Spinal cord (tissue), 10 donors: ENCODE data around the gene KCNJ9. TPM values are rescaled to one million over a fixed set of nuclear protein-coding genes. Genes with fewer than 3 reads are reported as not detected.

Experiments
- DNase-seq, 6 donors: peaks; one replicate each; pipeline versions ENCODE4 v3.0.0 to v3.0.0-alpha.2; 2013 to 2015; ENCODE audit warnings: low spot score in 6 of 6, low read depth in 4 of 6
- H3K27ac ChIP-seq: one replicate; pipeline ENCODE4 v1.5.1; 2013; ENCODE audit warnings: low read depth, low read length, control low read depth
- H3K27me3 ChIP-seq: one replicate; pipeline ENCODE4 v1.6.1; 2013; ENCODE audit warnings: low read length; ENCODE audit not compliant: control insufficient read depth, insufficient read depth
- H3K36me3 ChIP-seq: one replicate; pipeline ENCODE4 v1.6.1; 2013; ENCODE audit warnings: low read length; ENCODE audit not compliant: control insufficient read depth, insufficient read depth
- H3K4me1 ChIP-seq: one replicate; pipeline ENCODE4 v1.6.1; 2013; ENCODE audit warnings: low read length; ENCODE audit not compliant: control insufficient read depth, insufficient read depth
- H3K4me3 ChIP-seq: one replicate; pipeline ENCODE4 v1.5.1; 2013; ENCODE audit warnings: low read depth, low read length, control low read depth
- H3K9me3 ChIP-seq: one replicate; pipeline ENCODE4 v1.6.1; 2013; ENCODE audit warnings: low read length; ENCODE audit not compliant: control insufficient read depth, insufficient read depth
- WGBS: methylation state at CpG from one replicate; pipeline ENCODE4 v1.1.5; 2013; ENCODE audit warnings: missing lambda C conversion rate; ENCODE audit not compliant: insufficient coverage; 5-methylcytosine and 5-hydroxymethylcytosine counted together
- polyA plus RNA-seq, 2 donors: library from polyadenylated mRNA; unstranded; fragments of 120-200 nt; gene quantifications; one replicate each; pipeline ENCODE4 v1.2.1, GENCODE V29; 2013; ENCODE audit not compliant: insufficient read length in 2 of 2
- total RNA-seq, 2 donors: library from RNA; depleted of rRNA in 1 of 2; stranded (reverse); fragments of 120-200 nt in 1 of 2; fragments of >200 nt in 1 of 2; gene quantifications; one replicate each; pipeline versions ENCODE4 v1.2.3 to v1.2.4, GENCODE V29; 2013 to 2014
- donor health status: healthy.

Gene KCNJ9
- total and polyA plus RNA-seq, 4 donors = 2.3 to 11.2 (median 7.7) TPM

DNA sequence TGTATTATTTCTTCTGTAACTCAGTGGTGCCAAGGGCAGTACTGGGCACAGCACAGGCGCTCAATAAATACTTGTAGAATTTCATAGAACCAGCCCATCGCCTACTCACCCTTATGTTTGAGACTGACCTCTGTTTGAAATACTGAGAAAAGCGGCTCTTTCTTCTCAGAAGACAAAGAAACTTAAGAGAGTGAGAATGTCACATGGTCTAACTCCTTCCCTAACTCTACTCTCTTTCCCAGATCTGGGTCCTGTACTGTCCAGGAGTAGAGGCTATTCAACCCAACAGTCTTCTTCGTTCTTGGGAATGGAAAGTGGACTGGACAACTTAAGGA lies 12.9 kb downstream of the KCNJ9 start:
- Histone ChIP-seq H3K36me3 (peaks cover 61% of the 10 kb centered on the region), H3K27ac (no peak overlapping the region), H3K4me3 (no peak overlapping the region), H3K4me1 (peaks cover 44% of the 10 kb centered on the region), H3K27me3 (no peaks in the 10 kb centered on the region), H3K9me3 (no peaks in the 10 kb centered on the region)
- DNase-seq = no peak
- WGBS = no CpG with 5 or more reads among the region's 4 CpGs

DNA sequence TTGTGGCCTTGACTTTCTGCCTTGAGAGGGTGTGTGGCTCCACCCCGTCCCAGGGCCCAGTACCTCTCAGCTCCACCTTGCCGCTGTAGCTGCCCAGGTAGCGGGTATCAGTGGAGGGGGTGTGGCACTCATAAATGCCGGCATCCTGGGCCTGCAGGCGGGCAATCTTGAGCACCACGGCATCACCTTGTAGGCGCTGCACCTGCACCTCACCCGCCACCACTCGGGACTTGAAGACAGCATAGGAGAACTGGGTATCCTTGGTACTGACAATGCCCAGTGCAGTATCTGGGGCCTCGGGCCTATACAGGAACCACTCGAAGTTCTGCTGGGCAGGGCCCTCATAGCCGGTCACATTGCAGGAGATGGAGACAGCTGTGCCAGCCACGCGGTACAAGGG lies 13.5 kb downstream of the KCNJ9 start:
- no peaks in the 10 kb centered on the region for H3K27me3 ChIP-seq
- no peak for DNase-seq
- H3K36me3 ChIP-seq = peaks cover 56% of the 10 kb centered on the region
- no peak overlapping the region for H3K4me3 ChIP-seq
- H3K27ac ChIP-seq = no peak overlapping the region
- WGBS = 96% methylated on average over 14 of the region's 14 CpGs
- H3K4me1 ChIP-seq = peaks cover 45% of the 10 kb centered on the region
- no peaks in the 10 kb centered on the region for H3K9me3 ChIP-seq

DNA sequence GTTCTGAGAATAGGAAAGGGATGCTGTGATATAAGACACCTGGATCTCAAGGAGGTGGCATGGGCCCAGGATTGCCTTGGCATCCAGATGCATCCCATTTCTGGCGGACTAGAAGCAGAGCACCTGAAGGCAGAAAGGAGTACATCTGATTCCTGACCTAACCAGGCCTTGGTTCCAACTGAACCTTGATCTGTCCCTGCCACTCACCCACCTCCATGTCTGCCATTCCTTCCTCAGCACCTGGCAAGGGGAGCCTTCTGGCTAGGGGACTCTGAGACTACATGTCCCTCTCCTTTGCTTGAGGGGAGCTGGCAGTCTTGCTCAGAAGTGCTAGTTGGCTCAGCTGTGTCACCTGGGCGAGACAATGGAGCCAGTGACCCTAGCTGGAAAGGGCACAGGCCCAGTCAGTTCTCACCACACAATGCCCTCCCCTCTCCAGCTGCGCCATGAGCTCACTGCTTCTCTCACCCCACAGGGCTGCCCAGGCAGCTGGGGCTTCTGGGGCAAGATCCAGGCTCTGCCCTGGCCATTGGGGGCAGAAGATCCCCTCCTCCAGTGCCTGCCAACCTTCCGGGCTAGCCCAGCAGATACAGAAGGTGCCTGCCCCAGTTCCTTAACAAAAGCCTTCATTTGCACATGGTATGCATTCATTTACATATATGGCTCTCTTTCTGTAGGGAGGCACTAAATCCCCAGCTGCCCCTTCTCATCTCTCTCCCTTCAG lies 14.2 kb downstream of the KCNJ9 start:
- Histone ChIP-seq H3K4me1 (peaks cover 47% of the 10 kb centered on the region), H3K27me3 (no peaks in the 10 kb centered on the region), H3K27ac (no peak overlapping the region), H3K9me3 (no peaks in the 10 kb centered on the region), H3K4me3 (no peak overlapping the region), H3K36me3 (peaks cover 48% of the 10 kb centered on the region)
- 83% methylated on average over 4 of the region's 4 CpGs for WGBS
- no peak for DNase-seq

DNA sequence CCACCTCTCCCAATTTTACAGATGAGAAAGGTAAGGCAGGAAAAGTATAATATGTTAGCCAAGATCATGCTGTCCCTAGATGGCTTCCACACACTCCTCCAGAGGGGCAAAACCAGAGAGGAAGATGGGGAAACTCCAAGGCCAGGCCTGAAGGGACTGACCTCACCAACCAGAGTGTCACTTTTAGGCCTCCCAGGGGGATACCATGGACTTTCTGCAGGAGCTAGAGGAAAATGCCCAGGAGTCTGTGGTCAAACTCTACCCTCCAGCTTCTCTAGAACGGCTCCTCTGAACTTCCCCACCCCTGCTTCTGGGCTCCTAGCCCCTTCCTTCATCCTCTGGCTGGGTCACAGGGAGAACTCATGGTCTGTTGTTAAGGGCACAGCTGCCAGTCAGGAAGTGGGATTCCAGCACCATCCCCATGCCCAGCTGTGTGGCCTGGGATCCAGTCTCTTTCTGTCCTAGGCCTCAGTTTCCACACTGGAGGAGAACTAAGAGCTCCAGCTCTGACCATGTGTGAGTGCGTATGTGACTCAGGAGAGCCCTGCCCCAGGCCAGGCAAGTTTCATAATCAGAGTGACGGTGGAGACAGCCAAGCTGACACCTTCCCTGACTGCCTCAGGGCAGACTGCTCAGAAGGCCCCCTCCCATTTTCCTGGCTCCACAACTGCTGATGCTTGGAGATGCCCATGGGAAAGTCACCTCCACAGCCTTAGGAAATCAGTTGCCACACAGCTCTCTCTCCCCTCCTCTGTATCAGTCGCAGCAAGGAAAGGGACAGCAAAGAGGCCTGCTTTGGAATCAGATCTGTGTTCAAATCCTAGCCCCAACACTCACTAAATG lies 15.2 kb downstream of the KCNJ9 start:
- 75% methylated on average over 4 of the region's 4 CpGs for WGBS
- Histone ChIP-seq H3K4me1 (peaks cover 50% of the 10 kb centered on the region), H3K9me3 (no peaks in the 10 kb centered on the region), H3K36me3 (peaks cover 39% of the 10 kb centered on the region), H3K27ac (no peak overlapping the region), H3K27me3 (no peaks in the 10 kb centered on the region), H3K4me3 (no peak overlapping the region)
- DNase-seq = no peak

DNA sequence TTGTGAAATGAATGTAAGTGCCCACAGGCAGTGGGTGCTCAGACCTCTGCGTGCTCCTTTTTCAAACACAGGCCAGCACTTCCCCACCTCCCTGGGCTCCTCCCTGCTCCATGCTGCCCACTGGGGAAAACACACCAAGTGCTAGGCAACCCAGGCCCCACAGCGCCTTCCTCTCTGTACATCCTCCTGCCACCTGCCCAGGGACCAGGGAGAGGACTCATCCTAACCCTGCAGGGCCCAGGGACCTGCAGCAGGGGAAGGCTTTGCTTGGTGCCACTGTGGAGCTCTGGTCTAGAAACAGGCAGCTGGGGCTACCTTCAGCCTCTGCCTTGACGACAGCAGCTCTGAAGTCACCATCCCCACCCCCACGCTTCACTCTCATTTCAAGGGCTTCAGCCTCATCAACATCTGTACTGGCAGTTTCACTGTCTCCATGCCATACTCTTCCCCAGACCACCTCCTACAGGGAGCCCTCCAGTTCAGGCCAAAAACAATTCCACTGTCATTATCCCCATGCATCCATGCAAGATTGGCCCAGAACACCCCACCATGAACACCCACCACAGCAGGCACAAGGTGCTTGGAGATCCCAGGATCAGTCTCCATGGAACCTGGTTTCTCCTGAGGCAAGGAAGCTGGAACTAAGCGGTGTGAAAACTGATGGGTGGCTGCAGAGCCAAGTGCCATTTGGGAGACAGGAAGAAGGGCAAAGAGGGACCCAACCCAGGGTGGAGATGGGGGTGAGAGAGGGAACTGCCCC lies 16.0 kb downstream of the KCNJ9 start:
- peak overlapping the region; percentile 64 for H3K4me3 ChIP-seq
- no peaks in the 10 kb centered on the region for H3K27me3 ChIP-seq
- H3K9me3 ChIP-seq = no peaks in the 10 kb centered on the region
- peaks cover 30% of the 10 kb centered on the region for H3K36me3 ChIP-seq
- WGBS = 53% methylated on average over 5 of the region's 5 CpGs
- H3K27ac ChIP-seq = no peak overlapping the region
- DNase-seq = no peak
- peaks cover 53% of the 10 kb centered on the region for H3K4me1 ChIP-seq

DNA sequence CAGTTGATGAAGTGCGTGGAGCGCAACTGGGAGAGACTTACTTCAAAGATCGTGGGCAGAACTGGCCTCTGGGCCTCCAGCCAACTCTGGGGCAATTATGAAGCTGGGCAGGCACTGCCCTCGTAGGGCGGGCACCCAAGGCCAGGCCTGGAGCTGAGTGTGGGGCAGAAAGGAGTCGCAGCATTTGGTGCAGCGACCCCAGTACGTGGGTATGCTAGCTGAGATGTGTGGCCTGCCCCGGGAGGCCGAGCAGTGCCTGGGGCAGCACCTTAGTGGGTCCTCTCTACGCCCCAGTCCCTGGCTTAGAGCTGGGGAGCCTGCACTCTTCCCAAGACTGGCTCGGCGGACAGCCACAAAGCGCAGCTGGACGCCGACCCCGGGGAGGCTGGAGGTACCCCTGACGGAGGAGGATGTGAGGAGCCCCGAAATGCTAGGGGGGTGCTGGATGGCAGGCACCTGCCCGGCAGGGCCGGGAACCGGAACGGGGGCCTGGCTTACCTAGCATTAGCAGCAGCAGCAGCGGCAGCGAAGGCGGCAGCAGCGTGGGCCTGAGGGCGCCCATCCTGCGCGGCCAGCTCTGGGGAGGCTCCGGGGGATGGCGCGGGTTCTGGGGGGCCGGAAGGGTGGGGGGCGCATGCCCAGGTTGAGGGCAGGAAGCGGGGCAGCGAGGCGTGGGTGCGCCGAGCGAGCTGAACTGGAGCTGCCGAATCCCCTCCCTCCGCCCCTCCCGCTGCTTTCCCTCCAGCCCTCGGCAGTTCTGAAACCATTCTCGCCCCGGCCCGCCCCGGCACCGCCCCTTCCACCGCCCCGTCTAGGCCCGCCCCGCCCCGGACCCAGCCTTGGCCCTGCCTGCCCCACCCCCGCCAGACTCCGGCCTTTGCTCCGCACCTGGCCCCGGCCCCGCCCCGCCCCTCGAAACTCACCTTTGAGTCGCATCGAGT lies 16.8 kb downstream of the KCNJ9 start, which contains the start of gene IGSF8:
TSS of gene IGSF8 (minus strand) at position 709 of the 941 bp plus-strand sequence. CDS start at position 562, 147 bp downstream.
- peaks cover 22% of the 10 kb centered on the region for H3K36me3 ChIP-seq
- H3K27ac ChIP-seq = peak within 1 kb of the TSS; percentile 88
- peak in 2 of 6 donors; percentile 88 to 91 for DNase-seq
- WGBS = 2% methylated on average over 46 of the region's 64 CpGs
- H3K4me1 ChIP-seq = peaks cover 61% of the 10 kb centered on the region
- H3K4me3 ChIP-seq = peak within 1 kb of the TSS; percentile 64
- no peaks in the 10 kb centered on the region for H3K9me3 ChIP-seq
- no peaks in the 10 kb centered on the region for H3K27me3 ChIP-seq

DNA sequence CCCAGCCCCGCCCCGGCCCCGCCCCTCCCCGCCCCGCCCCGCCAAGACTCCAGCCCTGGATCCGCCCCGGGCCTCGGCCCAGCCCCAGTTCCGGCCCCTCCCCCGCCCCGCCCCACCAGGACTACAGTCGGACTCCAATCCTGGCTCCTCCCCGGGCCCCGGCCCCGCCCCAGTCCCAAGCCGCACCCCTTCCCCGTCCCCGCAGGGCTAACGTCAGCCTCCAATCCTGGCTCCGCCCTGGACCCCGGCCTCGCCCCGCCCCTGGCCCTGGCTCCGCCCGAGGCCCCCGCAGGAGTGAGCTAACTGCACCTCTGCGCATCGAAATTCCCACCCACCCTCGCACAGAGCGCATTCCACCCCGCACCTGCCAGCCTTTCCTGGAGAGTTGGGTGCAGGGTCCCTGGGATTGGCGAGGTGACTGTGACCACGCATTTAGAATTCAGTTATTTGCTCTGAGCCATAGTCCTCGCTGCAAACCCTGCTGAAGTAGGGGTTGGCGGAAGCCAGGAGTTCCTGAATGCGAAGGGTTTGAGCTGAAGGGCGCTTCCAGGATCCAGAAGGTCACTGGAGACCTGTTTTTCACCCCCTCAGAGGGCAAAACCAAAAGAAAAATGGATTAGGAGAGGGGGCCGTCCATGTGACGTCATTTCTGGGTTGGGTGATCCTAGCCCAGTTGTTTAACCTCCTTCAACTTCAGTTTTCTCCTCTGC lies 17.7 kb downstream of the KCNJ9 start:
- DNase-seq = peak in 4 of 6 donors; percentile 83 to 98 (median 93)
- H3K27me3 ChIP-seq = no peaks in the 10 kb centered on the region
- peaks cover 14% of the 10 kb centered on the region for H3K36me3 ChIP-seq
- H3K4me1 ChIP-seq = peaks cover 61% of the 10 kb centered on the region
- peak overlapping the region; percentile 48 for H3K4me3 ChIP-seq
- WGBS = 7% methylated on average over 18 of the region's 40 CpGs
- no peaks in the 10 kb centered on the region for H3K9me3 ChIP-seq
- H3K27ac ChIP-seq = peak overlapping the region; percentile 88

DNA sequence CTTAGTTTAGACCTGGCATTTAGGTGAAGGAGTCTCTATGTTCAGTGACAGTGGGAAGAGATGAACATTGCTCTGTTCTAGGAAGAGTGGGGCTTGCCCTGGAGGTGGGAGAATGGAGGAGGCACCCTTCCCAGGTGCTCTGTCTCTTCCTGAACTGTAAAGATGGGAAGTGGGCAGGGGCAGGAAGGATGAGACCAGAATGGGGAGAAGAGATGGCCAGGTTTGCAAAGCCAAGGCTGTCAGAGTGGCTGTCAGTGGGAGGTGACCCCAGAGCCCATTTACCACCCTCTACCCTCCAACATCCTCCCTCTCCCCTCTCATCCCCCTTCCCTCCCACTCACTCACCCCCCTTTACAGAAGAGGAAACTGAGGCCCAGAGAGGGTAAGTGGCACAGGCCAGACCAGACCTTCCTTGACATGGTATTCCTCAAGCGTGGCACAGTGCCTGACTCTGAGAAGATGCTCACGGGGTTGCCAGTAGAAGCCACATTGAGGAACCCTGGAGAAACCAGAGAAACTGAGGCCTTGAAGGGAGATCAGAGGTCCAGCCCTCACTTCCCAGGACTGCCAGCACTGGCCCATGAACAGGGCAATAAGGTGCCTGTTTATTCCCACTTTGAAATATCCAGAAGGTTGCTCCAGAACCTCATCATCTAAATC lies 18.5 kb downstream of the KCNJ9 start:
- H3K4me3 ChIP-seq = no peak overlapping the region
- H3K36me3 ChIP-seq = peaks cover 10% of the 10 kb centered on the region
- no peak for DNase-seq
- H3K4me1 ChIP-seq = peaks cover 69% of the 10 kb centered on the region
- peak overlapping the region; percentile 88 for H3K27ac ChIP-seq
- WGBS = 96% methylated on average over 2 of the region's 2 CpGs
- H3K9me3 ChIP-seq = no peaks in the 10 kb centered on the region
- H3K27me3 ChIP-seq = no peaks in the 10 kb centered on the region
